ENCODE results near the gene TET3. TPM values are rescaled to one million over a fixed set of nuclear protein-coding genes. Genes with fewer than 3 reads are reported as not detected.

TET3 gene
- total and polyA plus RNA-seq, 2 of the 4 experiments (the other 2 are of a cell fraction): 1.6 to 1.8 TPM

GRCh38 chr2:74007121-74007520 is 22.4 kb downstream of the TET3 start:
- peaks cover 9% of the 10 kb centered on the region for H3K36me3 ChIP-seq (ENCODE audit: control insufficient read depth, insufficient read depth, low read length)
- H4K20me1 ChIP-seq (ENCODE audit: insufficient read depth, low read length): peaks cover 67% of the 10 kb centered on the region
- POLR2A ChIA-PET (ENCODE audit: unreplicated experiment): no interaction called here
- H3K4me3 ChIP-seq (ENCODE audit: insufficient read depth, low read depth, low read length): no peak overlapping the region
- BruUV-seq (replicated peaks): no TSS peak
- 7% methylated on average over 2 of the region's 4 CpGs; no CpG with 5 or more reads in 1 of the 2 experiments for WGBS, 2 experiments (ENCODE audit: extremely low coverage in 2 of 2, insufficient read length in 1 of 2)
- no peaks in the 10 kb centered on the region for H3K9me3 ChIP-seq (ENCODE audit: control insufficient read depth, insufficient read depth, low read length)
- no peak overlapping the region for H3K18ac ChIP-seq (ENCODE audit: low read depth, low read length)
- no peak overlapping the region for H2BK120ac ChIP-seq (ENCODE audit: low read depth, low read length)
- H3K56ac ChIP-seq (ENCODE audit: extremely low read depth, insufficient read depth, low read length): no peak overlapping the region
- H2AK9ac ChIP-seq (replicated peaks; ENCODE audit: low read depth, low read length, poor library complexity): no peak overlapping the region
- CTCF ChIA-PET: no interaction called here
- no peak overlapping the region for H2AK5ac ChIP-seq (ENCODE audit: low read depth, low read length)
- no peak overlapping the region for H3K9ac ChIP-seq (ENCODE audit: low read depth, low read length)
- H4K5ac ChIP-seq (ENCODE audit: low read depth, low read length): no peak overlapping the region
- H4K8ac ChIP-seq (ENCODE audit: low read depth in 2 of 2, low read length in 2 of 2): no peak overlapping the region
- dilution Hi-C loops (cut with HindIII; ENCODE audit: low sequenced_read_pairs, unreplicated experiment): no loop called here
- no peak overlapping the region for H3K4ac ChIP-seq (ENCODE audit: low read depth, low read length)
- no peak overlapping the region for H2BK15ac ChIP-seq (ENCODE audit: low read depth, low read length)
- ATAC-seq (ENCODE audit: low read depth): no peak
- no peak overlapping the region for H2BK5ac ChIP-seq (ENCODE audit: low read depth, low read length, poor library complexity, severe bottlenecking)
- no peak overlapping the region for H4K91ac ChIP-seq (ENCODE audit: insufficient read depth, low read depth, low read length)
- in situ Hi-C loops (cut with MboI; ENCODE audit: low sequenced_read_pairs): no loop called here
- H3K79me1 ChIP-seq (ENCODE audit: low read depth in 1 of 2, low read length in 2 of 2): peaks cover 35 to 80% of the 10 kb centered on the region in 2 experiments
- DNase-seq: peak; percentile 32
- no peaks in the 10 kb centered on the region for H3K27me3 ChIP-seq (ENCODE audit: control insufficient read depth, insufficient read depth, low read length)
- H3K4me2 ChIP-seq (ENCODE audit: low read depth, low read length): no peak overlapping the region
- intact Hi-C loops (cut with micrococcal nuclease): no loop called here
- no peak for TF ChIP-seq MAFK (IDR thresholded peaks at IDR 0.05; ENCODE audit: low read depth, low read length)
- TF ChIP-seq SMC3 (IDR thresholded peaks at IDR 0.05; ENCODE audit: low read depth, low read length): no peak
- no peak for TF ChIP-seq RAD21 (IDR thresholded peaks at IDR 0.05; ENCODE audit: low read length)
- TF ChIP-seq CTCF (conservative IDR thresholded peaks at IDR 0.05; ENCODE audit: low read depth, low read length): no peak
- TF ChIP-seq BHLHE40 (IDR thresholded peaks at IDR 0.05; ENCODE audit: low read depth, low read length): no peak
- no peak for TF ChIP-seq MXI1 (IDR thresholded peaks at IDR 0.05; ENCODE audit: borderline replicate concordance, low read depth, low read length)
- TF ChIP-seq MAZ (IDR thresholded peaks at IDR 0.05; ENCODE audit: borderline replicate concordance, low read depth, low read length): no peak
- TF ChIP-seq RCOR1 (IDR thresholded peaks at IDR 0.05; ENCODE audit: insufficient replicate concordance, low read length): no peak
- TF ChIP-seq ELK1 (IDR thresholded peaks at IDR 0.05; ENCODE audit: borderline replicate concordance, low read depth, low read length): no peak
- TF ChIP-seq NFE2L2 (IDR thresholded peaks at IDR 0.05; ENCODE audit: low read depth, low read length): no peak
- no peak for TF ChIP-seq CEBPB (IDR thresholded peaks at IDR 0.05; ENCODE audit: low read depth, low read length)
- no peak for TF ChIP-seq USF2 (IDR thresholded peaks at IDR 0.05; ENCODE audit: low read depth, low read length)
- no peak for TF ChIP-seq CHD1 (IDR thresholded peaks at IDR 0.05; ENCODE audit: low read depth, low read length)
- no peak for TF ChIP-seq POLR2A (IDR thresholded peaks at IDR 0.05; ENCODE audit: low read depth, low read length)
- TF ChIP-seq FOS (IDR thresholded peaks at IDR 0.05; ENCODE audit: low read depth, low read length): no peak
- H2AFZ ChIP-seq (replicated peaks; ENCODE audit: low read length, poor library complexity): no peak overlapping the region
- H3K27ac ChIP-seq (ENCODE audit: insufficient read depth, low read length): no peak overlapping the region
- peaks cover 29% of the 10 kb centered on the region for H3K9me1 ChIP-seq (ENCODE audit: insufficient read depth, low read length)
- H3K4me1 ChIP-seq (ENCODE audit: control insufficient read depth, insufficient read depth, low read length): peaks cover 26% of the 10 kb centered on the region
- H3K14ac ChIP-seq (replicated peaks; ENCODE audit: low read depth, low read length): no peak overlapping the region; the same call in 1 of the 2 replicates
- H3K23ac ChIP-seq (ENCODE audit: low read depth, low read length): no peak overlapping the region
- no peak overlapping the region for H2BK20ac ChIP-seq (ENCODE audit: low read depth, low read length)
